AG08395 (cell line): ENCODE results near the gene DAPK1.

Source experiments
- DNase-seq: peaks from one replicate; pipeline ENCODE4 v3.0.0; 2012; ENCODE audit warnings: mixed read lengths, low spot score

Gene DAPK1

GRCh38 chr9:87613265-87614111 is 115.8 kb downstream of the DAPK1 start:
- no peak for DNase-seq

- DNase-seq, result no peak
Observed at GRCh38 chr9:87614397-87614796, 116.7 kb downstream of the DAPK1 start.

GRCh38 chr9:87615136-87615535 is 117.5 kb downstream of the DAPK1 start:
- no peak for DNase-seq

- no peak for DNase-seq
Observed at GRCh38 chr9:87615547-87616148, 118.0 kb downstream of the DAPK1 start.

GRCh38 chr9:87618226-87618625 is 120.6 kb downstream of the DAPK1 start:
- DNase-seq, result no peak

GRCh38 chr9:87618931-87619330 is 121.3 kb downstream of the DAPK1 start:
- no peak for DNase-seq

- DNase-seq, result no peak
Observed at GRCh38 chr9:87619346-87619745, 121.7 kb downstream of the DAPK1 start.

GRCh38 chr9:87620731-87621322 is 123.2 kb downstream of the DAPK1 start:
- no peak for DNase-seq

- no peak for DNase-seq
Observed at GRCh38 chr9:87622098-87622497, 124.4 kb downstream of the DAPK1 start.

- no peak for DNase-seq
Observed at GRCh38 chr9:87622923-87623322, 125.3 kb downstream of the DAPK1 start.

- DNase-seq, result no peak
Observed at GRCh38 chr9:87628346-87628745, 130.7 kb downstream of the DAPK1 start.

GRCh38 chr9:87629104-87629503 is 131.4 kb downstream of the DAPK1 start:
- no peak for DNase-seq

- DNase-seq, result no peak
Observed at GRCh38 chr9:87630266-87630665, 132.6 kb downstream of the DAPK1 start.

- DNase-seq, result no peak
Observed at GRCh38 chr9:87630846-87631245, 133.2 kb downstream of the DAPK1 start.

- no peak for DNase-seq
Observed at GRCh38 chr9:87635656-87636501, 138.2 kb downstream of the DAPK1 start.

- DNase-seq, result no peak
Observed at GRCh38 chr9:87638292-87638691, 140.6 kb downstream of the DAPK1 start.

GRCh38 chr9:87639949-87640348 is 142.3 kb downstream of the DAPK1 start:
- DNase-seq, result no peak

- DNase-seq, result peak; percentile 39
Observed at GRCh38 chr9:87640385-87640795, 142.7 kb downstream of the DAPK1 start.

- DNase-seq, result no peak
Observed at GRCh38 chr9:87641067-87641466, 143.4 kb downstream of the DAPK1 start.

GRCh38 chr9:87642330-87643106 is 144.9 kb downstream of the DAPK1 start:
- no peak for DNase-seq

- no peak for DNase-seq
Observed at GRCh38 chr9:87643107-87643650, 145.5 kb downstream of the DAPK1 start.
